ENCODE data around the gene CSF2.

Gene CSF2

GRCh38 chr5:132073231-132074013, at the start of gene CSF2:
CSF2 (plus strand) TSS chr5:132073789; CDS start chr5:132073824, 35 bp downstream.
- no peak for DNase-seq

- no peak for DNase-seq
These were observed 49.5 kb upstream of the CSF2 start for GRCh38 chr5:132024117-132024435.

GRCh38 chr5:132024789-132025402, 48.7 kb upstream of the CSF2 start:
- DNase-seq, result no peak

- DNase-seq, result no peak
These were observed 48.1 kb upstream of the CSF2 start for GRCh38 chr5:132025403-132025971.

GRCh38 chr5:132026516-132027008, 47.0 kb upstream of the CSF2 start:
- no peak for DNase-seq

- DNase-seq, result no peak
These were observed 46.6 kb upstream of the CSF2 start for GRCh38 chr5:132027027-132027426.

- no peak for DNase-seq
These were observed 43.8 kb upstream of the CSF2 start for GRCh38 chr5:132029609-132030330.

- no peak for DNase-seq
These were observed 43.0 kb upstream of the CSF2 start for GRCh38 chr5:132030610-132031009.

GRCh38 chr5:132032196-132032595, 41.4 kb upstream of the CSF2 start:
- no peak for DNase-seq

GRCh38 chr5:132033122-132033521, 40.5 kb upstream of the CSF2 start:
- DNase-seq, result no peak

GRCh38 chr5:132037353-132037752, 36.2 kb upstream of the CSF2 start:
- DNase-seq, result no peak

- peak; percentile 17 to 31 for DNase-seq
These were observed 29.4 kb upstream of the CSF2 start for GRCh38 chr5:132044207-132044606.

- DNase-seq, result no peak
These were observed 26.7 kb upstream of the CSF2 start for GRCh38 chr5:132046880-132047299.

- DNase-seq, result no peak
These were observed 24.5 kb upstream of the CSF2 start for GRCh38 chr5:132049093-132049492.

GRCh38 chr5:132049559-132049958, 24.0 kb upstream of the CSF2 start:
- no peak for DNase-seq

GRCh38 chr5:132050136-132050535, 23.5 kb upstream of the CSF2 start:
- DNase-seq, result peak; percentile 28 to 58

- no peak for DNase-seq
These were observed 22.7 kb upstream of the CSF2 start for GRCh38 chr5:132050661-132051552.

- DNase-seq, result no peak
These were observed 21.1 kb upstream of the CSF2 start for GRCh38 chr5:132052520-132052919.

GRCh38 chr5:132053483-132053882, 20.1 kb upstream of the CSF2 start:
- DNase-seq, result no peak

GRCh38 chr5:132054031-132054696, 19.4 kb upstream of the CSF2 start:
- DNase-seq, result no peak

- DNase-seq, result no peak
These were observed 18.7 kb upstream of the CSF2 start for GRCh38 chr5:132054697-132055440.

All from AML-193 (cell line).